GM23248 (cell line): ENCODE data around the gene FAM83F. TPM values are rescaled to one million over a fixed set of nuclear protein-coding genes. Genes with fewer than 3 reads are reported as not detected.

Source experiments
- DNase-seq: peaks from one replicate; pipeline ENCODE4 v3.0.0-alpha.2; 2015
- H2AFZ ChIP-seq: fragments of 200-600 bp; sonication (generic); 2 replicates; pipeline ENCODE4 v1.6.1; 2016; ENCODE audit warnings: antibody characterized with exemption
- H3F3A ChIP-seq: fragments of 200-600 bp; sonication (generic); 2 replicates; pipeline ENCODE4 v1.6.1; 2016; ENCODE audit warnings: mild to moderate bottlenecking, antibody characterized with exemption, mixed run types; ENCODE audit not compliant: insufficient read depth
- H3K27ac ChIP-seq: fragments of 200-600 bp; sonication (generic); 2 replicates; pipeline ENCODE4 v1.5.1; 2016; ENCODE audit warnings: mild to moderate bottlenecking
- H3K27me3 ChIP-seq: fragments of 200-600 bp; sonication (generic); replicated peaks from 2 replicates; pipeline ENCODE4 v1.6.1; 2016; ENCODE audit warnings: mild to moderate bottlenecking; ENCODE audit not compliant: insufficient read depth
- H3K36me3 ChIP-seq: fragments of 200-600 bp; sonication (generic); 2 replicates; pipeline ENCODE4 v1.6.1; 2016; ENCODE audit warnings: low read depth, mild to moderate bottlenecking
- H3K4me1 ChIP-seq: fragments of 200-600 bp; sonication (generic); 2 replicates; pipeline ENCODE4 v1.6.1; 2016; ENCODE audit warnings: mild to moderate bottlenecking; ENCODE audit not compliant: insufficient read depth
- H3K4me2 ChIP-seq: fragments of 200-600 bp; sonication (generic); one replicate; pipeline ENCODE4 v1.6.1; 2016; ENCODE audit warnings: mild to moderate bottlenecking; ENCODE audit not compliant: unreplicated experiment
- H3K4me3 ChIP-seq: fragments of 200-600 bp; sonication (generic); 2 replicates; pipeline ENCODE4 v1.5.1; 2016; ENCODE audit warnings: mild to moderate bottlenecking
- H3K79me2 ChIP-seq: fragments of 200-600 bp; sonication (generic); 2 replicates; pipeline ENCODE4 v1.6.1; 2016; ENCODE audit warnings: mild to moderate bottlenecking; ENCODE audit not compliant: insufficient read depth
- H3K9ac ChIP-seq: fragments of 200-600 bp; sonication (generic); 2 replicates; pipeline ENCODE4 v1.6.1; 2016; ENCODE audit warnings: mild to moderate bottlenecking
- H3K9me2 ChIP-seq: fragments of 200-600 bp; sonication (generic); 2 replicates; pipeline ENCODE4 v1.6.1; 2016; ENCODE audit warnings: mixed run types, mild to moderate bottlenecking, moderate library complexity; ENCODE audit not compliant: insufficient read depth
- H3K9me3 ChIP-seq: fragments of 200-600 bp; sonication (generic); one replicate; pipeline ENCODE4 v1.6.1; 2017; ENCODE audit warnings: low read depth
- H4K20me1 ChIP-seq: fragments of 200-600 bp; sonication (generic); 2 replicates; pipeline ENCODE4 v1.6.0; 2016; ENCODE audit not compliant: insufficient read depth
- EZH2 ChIP-seq: fragments of 200-600 bp; sonication (generic); IDR thresholded peaks from 2 replicates; pipeline ENCODE4 v1.6.1; 2018; ENCODE audit warnings: antibody characterized with exemption, mild to moderate bottlenecking; ENCODE audit not compliant: insufficient read depth, poor library complexity, severe bottlenecking
- EZH2phosphoT487 ChIP-seq: fragments of 200-600 bp; sonication (generic); IDR thresholded peaks from 2 replicates; pipeline ENCODE4 v1.6.1; 2018; ENCODE audit warnings: antibody characterized with exemption, moderate library complexity, mild to moderate bottlenecking, low read depth; ENCODE audit not compliant: insufficient read depth
- WGBS, 2 experiments: methylation state at CpG; one replicate each; pipeline ENCODE4 v1.1.6; 2015 to 2017; ENCODE audit warnings: low lambda C conversion rate in 2 of 2, low coverage in 1 of 2; ENCODE audit errors: missing lambda C conversion rate in 2 of 2; 5-methylcytosine and 5-hydroxymethylcytosine counted together
- in situ Hi-C: fragments of 300-500 bp; cut with MboI; formaldehyde crosslinking; loops from 2 replicates; pipeline ENCODE4 v1.15.0; 2020
- polyA plus RNA-seq: library from polyadenylated mRNA; unstranded; fragments of >200 nt; fragmentation: Nextera tagmentation; extraction: Ambion mirVana; gene quantifications from 2 replicates; pipeline ENCODE4 v1.2.1, GENCODE V29; 2016
- total RNA-seq: library from RNA; depleted of rRNA; stranded (reverse); fragments of >200 nt; shearing (Covaris generic); gene quantifications from 2 replicates; pipeline ENCODE4 v1.2.3, GENCODE V29; 2014

Gene FAM83F
- total and polyA plus RNA-seq, 2 experiments from 2014 or later, result not detected

GRCh38 chr22:40014667-40015248, 20.0 kb downstream of the FAM83F start:
- H4K20me1 ChIP-seq, result no peaks in the 10 kb centered on the region
- H3K9ac ChIP-seq, result no peak overlapping the region
- no peaks in the 10 kb centered on the region for H3K9me3 ChIP-seq
- no peaks in the 10 kb centered on the region for H3F3A ChIP-seq
- DNase-seq, result no peak
- H3K79me2 ChIP-seq, result no peaks in the 10 kb centered on the region
- TF ChIP-seq EZH2phosphoT487, result no peak
- no peak for TF ChIP-seq EZH2
- H3K9me2 ChIP-seq, result no peaks in the 10 kb centered on the region
- no peaks in the 10 kb centered on the region for H3K4me1 ChIP-seq
- H3K27ac ChIP-seq, result no peak overlapping the region
- WGBS, 2 experiments, result 60 to 69% methylated on average over 5 of the region's 5 CpGs
- H2AFZ ChIP-seq, result no peak overlapping the region
- H3K4me3 ChIP-seq, result no peak overlapping the region
- no peak overlapping the region for H3K4me2 ChIP-seq
- no peaks in the 10 kb centered on the region for H3K36me3 ChIP-seq
- in situ Hi-C loops, result no loop called here
- peaks cover 55% of the 10 kb centered on the region for H3K27me3 ChIP-seq

DNA sequence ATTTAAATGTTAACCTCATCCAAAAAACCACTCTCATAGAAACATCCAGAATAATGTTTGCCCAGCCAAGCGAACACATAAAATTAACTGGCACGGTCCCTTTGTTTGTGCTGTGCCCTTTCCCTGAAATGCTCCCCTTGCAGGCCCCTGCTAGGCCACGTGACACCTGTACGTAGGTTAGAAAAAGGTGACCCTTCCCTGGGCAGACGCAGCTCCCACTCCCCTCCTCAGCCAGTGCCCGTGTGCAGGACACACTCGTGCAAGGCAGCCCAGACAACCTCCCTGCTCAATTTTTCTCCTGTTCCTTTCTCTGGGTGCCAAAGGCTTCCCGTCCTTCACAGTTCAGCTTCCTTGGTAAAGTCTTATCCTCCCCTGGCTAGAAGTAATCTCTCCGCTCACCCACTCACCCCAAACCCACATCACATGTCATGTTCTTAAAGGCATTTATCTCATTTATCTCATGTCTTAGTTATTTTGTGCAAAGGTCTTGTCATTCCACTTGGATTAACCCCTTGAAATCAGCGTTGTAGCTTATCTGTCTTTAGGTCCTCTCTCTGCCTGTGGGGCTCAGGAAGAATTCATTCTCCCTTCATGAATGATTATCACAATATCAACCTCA, 20.7 kb downstream of the FAM83F start:
- Histone ChIP-seq H3K27ac (no peak overlapping the region), H2AFZ (no peak overlapping the region), H3K9ac (no peak overlapping the region), H3K9me3 (no peaks in the 10 kb centered on the region), H3F3A (no peaks in the 10 kb centered on the region), H3K9me2 (no peaks in the 10 kb centered on the region), H3K4me2 (no peak overlapping the region), H3K4me3 (no peak overlapping the region), H3K27me3 (peaks cover 48% of the 10 kb centered on the region), H3K79me2 (no peaks in the 10 kb centered on the region), H4K20me1 (no peaks in the 10 kb centered on the region), H3K36me3 (no peaks in the 10 kb centered on the region), H3K4me1 (no peaks in the 10 kb centered on the region)
- 66 to 74% methylated on average over 10 of the region's 10 CpGs for WGBS, 2 experiments
- TF ChIP-seq EZH2phosphoT487, result no peak
- TF ChIP-seq EZH2, result no peak
- in situ Hi-C loops, result no loop called here
- DNase-seq, result no peak

DNA sequence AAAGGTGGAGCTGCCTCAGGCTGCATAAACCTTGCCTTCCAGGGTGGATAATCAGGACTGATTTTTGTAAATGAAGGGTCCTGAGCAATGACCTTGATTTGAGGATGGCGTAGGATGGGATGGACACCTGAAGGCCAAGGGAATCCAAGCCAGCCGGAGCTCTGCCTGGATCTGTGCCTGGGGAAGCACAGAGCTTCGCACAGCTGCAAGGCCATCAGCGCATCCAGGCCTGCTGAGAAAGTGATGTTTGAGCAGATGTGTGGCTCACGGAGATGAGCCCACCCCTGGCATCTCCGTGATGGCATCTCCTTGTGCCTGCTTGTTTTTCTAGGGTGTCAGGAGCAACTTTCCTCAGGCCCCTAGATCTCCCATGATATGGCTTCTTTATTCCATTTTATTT, 23.3 kb downstream of the FAM83F start:
- H3K27me3 ChIP-seq, result peaks cover 29% of the 10 kb centered on the region
- H3K27ac ChIP-seq, result no peak overlapping the region
- whole genome bisulfite sequencing, 2 experiments, result 74 to 77% methylated on average over 6 of the region's 6 CpGs
- TF ChIP-seq EZH2 (no peak), EZH2phosphoT487 (no peak)
- no peak overlapping the region for H3K4me3 ChIP-seq
- no peaks in the 10 kb centered on the region for H3K9me2 ChIP-seq
- no peaks in the 10 kb centered on the region for H3F3A ChIP-seq
- no peak overlapping the region for H2AFZ ChIP-seq
- no peaks in the 10 kb centered on the region for H3K79me2 ChIP-seq
- no peaks in the 10 kb centered on the region for H4K20me1 ChIP-seq
- H3K9ac ChIP-seq, result no peak overlapping the region
- in situ Hi-C loops, result no loop called here
- H3K36me3 ChIP-seq, result no peaks in the 10 kb centered on the region
- no peaks in the 10 kb centered on the region for H3K9me3 ChIP-seq
- H3K4me2 ChIP-seq, result no peak overlapping the region
- no peaks in the 10 kb centered on the region for H3K4me1 ChIP-seq
- no peak for DNase-seq

GRCh38 chr22:40019100-40019499, 24.3 kb downstream of the FAM83F start:
- Histone ChIP-seq H3K4me3 (no peak overlapping the region), H3K27ac (no peak overlapping the region), H3K9ac (no peak overlapping the region), H3K9me3 (no peaks in the 10 kb centered on the region), H3K27me3 (peaks cover 22% of the 10 kb centered on the region), H2AFZ (no peak overlapping the region), H3K9me2 (no peaks in the 10 kb centered on the region), H3K79me2 (no peaks in the 10 kb centered on the region), H3K4me1 (no peaks in the 10 kb centered on the region), H3K36me3 (no peaks in the 10 kb centered on the region), H4K20me1 (no peaks in the 10 kb centered on the region), H3F3A (no peaks in the 10 kb centered on the region), H3K4me2 (no peak overlapping the region)
- WGBS, 2 experiments, result 58 to 60% methylated on average over 8 to 9 of the region's 9 CpGs
- TF ChIP-seq EZH2phosphoT487, result no peak
- TF ChIP-seq EZH2, result no peak
- DNase-seq, result no peak
- in situ Hi-C loops, result no loop called here
